ENCODE data around the gene CSMD2.

CSMD2 gene

GRCh38 chr1:34066166-34066565, 98.9 kb downstream of the CSMD2 start:
- Histone ChIP-seq H4K20me1 (ENCODE audit: low read depth, low read length) (no peaks in the 10 kb centered on the region), H2AFZ (ENCODE audit: low read depth, low read length, severe bottlenecking) (no peak overlapping the region), H3K4me2 (ENCODE audit: low read depth, low read length, poor library complexity, severe bottlenecking) (no peak overlapping the region), H3K9ac (ENCODE audit: low read length) (no peak overlapping the region), H3K27me3 (ENCODE audit: low read length) (no peaks in the 10 kb centered on the region), H3K36me3 (ENCODE audit: low read length) (no peaks in the 10 kb centered on the region), H3K9me3 (ENCODE audit: insufficient read depth, low read length) (0 out of 2 replicates have a peak, but pooled peaks cover 8% of the 10 kb centered on the region), H3K4me3 (ENCODE audit: insufficient read depth, low read length, poor library complexity, severe bottlenecking) (no peak overlapping the region), H3K27ac (ENCODE audit: low read depth, low read length) (no peak overlapping the region), H3K9me2 (replicated peaks; ENCODE audit: insufficient read depth, low read length) (no peaks in the 10 kb centered on the region), H3K79me2 (ENCODE audit: insufficient read depth, low read length) (no peaks in the 10 kb centered on the region), H3F3A (ENCODE audit: insufficient read depth) (no peaks in the 10 kb centered on the region)
- TF ChIP-seq CTCF (IDR thresholded peaks at IDR 0.05; ENCODE audit: insufficient read depth, low read length, poor library complexity, severe bottlenecking): no peak
- no peak for TF ChIP-seq EZH2phosphoT487 (conservative IDR thresholded peaks at IDR 0.05; ENCODE audit: low read length)

GRCh38 chr1:34065498-34065897, 99.5 kb downstream of the CSMD2 start:
- no peaks in the 10 kb centered on the region for H4K20me1 ChIP-seq (ENCODE audit: low read depth, low read length)
- no peak for TF ChIP-seq CTCF (IDR thresholded peaks at IDR 0.05; ENCODE audit: insufficient read depth, low read length, poor library complexity, severe bottlenecking)
- no peak for TF ChIP-seq EZH2phosphoT487 (conservative IDR thresholded peaks at IDR 0.05; ENCODE audit: low read length)
- no peak overlapping the region for H3K4me3 ChIP-seq (ENCODE audit: insufficient read depth, low read length, poor library complexity, severe bottlenecking)
- no peak overlapping the region for H3K27ac ChIP-seq (ENCODE audit: low read depth, low read length)
- no peaks in the 10 kb centered on the region for H3K27me3 ChIP-seq (ENCODE audit: low read length)
- H3K36me3 ChIP-seq (ENCODE audit: low read length): no peaks in the 10 kb centered on the region
- H2AFZ ChIP-seq (ENCODE audit: low read depth, low read length, severe bottlenecking): no peak overlapping the region
- H3K79me2 ChIP-seq (ENCODE audit: insufficient read depth, low read length): no peaks in the 10 kb centered on the region
- H3K9ac ChIP-seq (ENCODE audit: low read length): no peak overlapping the region
- H3K9me2 ChIP-seq (replicated peaks; ENCODE audit: insufficient read depth, low read length): no peaks in the 10 kb centered on the region
- 0 out of 2 replicates have a peak, but pooled peaks cover 8% of the 10 kb centered on the region for H3K9me3 ChIP-seq (ENCODE audit: insufficient read depth, low read length)
- H3F3A ChIP-seq (ENCODE audit: insufficient read depth): no peaks in the 10 kb centered on the region
- no peak overlapping the region for H3K4me2 ChIP-seq (ENCODE audit: low read depth, low read length, poor library complexity, severe bottlenecking)

DNA sequence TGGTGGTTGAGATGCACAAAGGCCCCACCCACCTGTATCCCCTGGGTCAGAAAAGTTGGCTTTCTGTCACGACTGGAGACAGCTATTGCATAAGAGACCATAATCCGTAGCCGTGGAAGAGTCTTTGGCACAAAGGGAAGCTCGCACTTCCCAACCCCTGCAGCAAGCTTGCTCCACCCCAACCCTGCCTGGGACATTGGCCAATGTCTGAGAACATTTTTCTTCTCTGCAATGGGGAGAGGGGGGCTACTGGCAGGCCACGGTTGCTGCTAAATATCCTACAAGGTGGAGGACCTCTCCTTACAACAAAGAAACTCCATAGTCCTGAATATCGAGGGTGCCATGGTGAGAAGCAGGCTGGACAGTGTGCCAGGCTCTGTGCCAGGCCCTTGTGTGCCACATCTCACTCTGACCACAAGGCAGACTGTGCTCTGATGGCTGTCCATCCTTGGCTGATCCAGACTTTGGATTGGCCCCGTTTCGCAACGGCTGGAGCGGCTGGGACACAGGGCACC, 104.1 kb downstream of the CSMD2 start:
- H2AFZ ChIP-seq (ENCODE audit: low read depth, low read length, severe bottlenecking): no peak overlapping the region
- no peak overlapping the region for H3K27ac ChIP-seq (ENCODE audit: low read depth, low read length)
- TF ChIP-seq EZH2phosphoT487 (conservative IDR thresholded peaks at IDR 0.05; ENCODE audit: low read length) (no peak), CTCF (IDR thresholded peaks at IDR 0.05; ENCODE audit: insufficient read depth, low read length, poor library complexity, severe bottlenecking) (no peak)
- no peaks in the 10 kb centered on the region for H3K36me3 ChIP-seq (ENCODE audit: low read length)
- H3K9me2 ChIP-seq (replicated peaks; ENCODE audit: insufficient read depth, low read length): no peaks in the 10 kb centered on the region
- H3K9me3 ChIP-seq (ENCODE audit: insufficient read depth, low read length): no peaks in the 10 kb centered on the region
- no peak overlapping the region for H3K4me3 ChIP-seq (ENCODE audit: insufficient read depth, low read length, poor library complexity, severe bottlenecking)
- no peaks in the 10 kb centered on the region for H3K27me3 ChIP-seq (ENCODE audit: low read length)
- no peaks in the 10 kb centered on the region for H3F3A ChIP-seq (ENCODE audit: insufficient read depth)
- no peaks in the 10 kb centered on the region for H3K79me2 ChIP-seq (ENCODE audit: insufficient read depth, low read length)
- no peak overlapping the region for H3K4me2 ChIP-seq (ENCODE audit: low read depth, low read length, poor library complexity, severe bottlenecking)
- no peak overlapping the region for H3K9ac ChIP-seq (ENCODE audit: low read length)
- no peaks in the 10 kb centered on the region for H4K20me1 ChIP-seq (ENCODE audit: low read depth, low read length)
